ENCODE results near the gene CDK19.
A peak's percentile ranks its signal among the peaks of the same experiment; 100 is the strongest.

The CDK19 gene

DNA sequence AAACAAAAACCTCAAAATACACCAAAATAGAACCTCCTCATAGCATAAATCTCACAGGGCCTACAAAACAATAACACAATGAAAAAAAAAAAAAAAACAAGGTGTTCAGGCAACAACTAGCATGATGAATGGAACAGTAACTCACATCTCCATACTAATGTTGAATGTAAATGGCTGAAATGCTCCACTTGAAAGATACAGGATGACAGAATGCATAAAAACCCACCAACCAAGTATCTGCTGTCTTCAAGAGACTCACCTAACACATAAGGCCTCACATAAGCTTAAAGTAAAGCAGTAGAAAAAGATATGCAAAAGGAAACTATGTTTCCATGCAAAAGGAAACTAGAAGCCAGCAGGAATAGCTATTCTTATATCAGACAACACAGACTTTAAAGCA is 121.3 kb downstream of the CDK19 start:
- DNase-seq: no peak

- no peak for DNase-seq
Observed at GRCh38 chr6:110693296-110693695, 122.0 kb downstream of the CDK19 start.

DNA sequence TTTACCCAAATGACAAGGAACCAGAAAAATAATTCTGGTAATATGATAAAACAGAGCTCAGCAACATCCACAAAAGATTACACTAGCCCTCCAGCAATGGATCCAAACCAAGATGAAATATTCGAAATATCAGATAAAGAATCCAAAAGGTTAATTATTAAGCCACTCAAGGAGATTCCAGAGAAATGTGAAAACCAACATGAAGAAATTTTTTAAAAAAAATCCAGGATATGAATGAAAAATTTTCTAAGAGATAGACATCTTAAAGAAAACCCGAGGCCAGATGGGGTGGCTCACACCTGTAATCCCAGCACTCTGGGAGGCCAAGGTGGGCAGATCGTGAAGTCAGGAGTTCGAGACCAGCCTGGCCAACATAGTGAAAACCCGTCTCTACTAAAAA is 124.4 kb downstream of the CDK19 start:
- no peak for DNase-seq

- DNase-seq: no peak
Observed at GRCh38 chr6:110690106-110690654, 125.1 kb downstream of the CDK19 start.

- no peak for DNase-seq
Observed at GRCh38 chr6:110689275-110689935, 125.9 kb downstream of the CDK19 start.

DNA sequence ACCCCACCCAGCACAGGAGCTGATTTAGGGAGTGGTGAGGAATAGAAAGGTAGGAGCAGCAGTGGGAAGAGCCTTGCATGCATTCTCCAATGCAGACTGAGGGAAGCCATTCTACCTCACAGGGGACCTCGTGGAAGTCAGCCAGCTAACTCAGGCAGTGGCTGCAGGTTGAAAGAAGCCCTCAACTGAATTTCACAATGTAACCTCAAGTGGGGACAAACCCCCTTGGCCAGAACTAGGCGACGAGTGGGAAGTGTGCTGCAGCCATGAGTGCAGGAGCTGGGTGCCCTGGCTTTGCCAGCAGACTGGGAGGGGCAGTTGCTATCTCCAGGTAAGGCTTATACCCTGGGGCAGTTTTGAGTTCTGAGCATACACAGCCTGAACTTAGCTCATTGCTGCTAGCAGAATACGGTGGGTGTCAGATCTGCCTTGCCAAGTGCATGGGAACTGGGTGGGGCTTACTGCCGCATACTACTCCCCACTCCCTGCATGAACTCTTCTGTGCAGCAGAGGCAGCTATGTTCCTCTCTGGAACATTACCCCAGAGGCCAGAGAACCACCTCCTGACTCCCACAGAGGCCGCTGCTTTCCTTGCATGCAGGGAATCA is 126.5 kb downstream of the CDK19 start:
- DNase-seq: no peak

- DNase-seq: no peak
Observed at GRCh38 chr6:110687326-110687725, 127.9 kb downstream of the CDK19 start.

DNA sequence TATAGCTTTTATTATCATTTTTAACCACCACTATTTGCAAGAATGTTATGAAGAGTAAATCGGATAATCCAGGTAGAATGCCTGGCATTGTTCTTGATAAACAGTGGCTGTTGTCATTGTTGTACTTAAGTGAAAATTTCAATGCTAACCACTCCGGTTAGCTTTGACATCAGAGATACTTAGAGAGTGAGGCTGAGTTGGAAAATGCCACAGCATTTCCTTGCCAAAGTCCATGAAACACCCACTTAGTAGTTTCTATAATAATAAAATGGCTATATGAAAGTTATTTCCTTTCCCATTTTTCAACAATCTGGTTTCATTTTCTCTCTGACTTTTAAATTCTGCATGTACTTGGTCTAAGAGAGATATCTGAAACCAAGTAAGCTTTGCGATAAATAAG is 132.0 kb downstream of the CDK19 start:
- no peak for DNase-seq

DNA sequence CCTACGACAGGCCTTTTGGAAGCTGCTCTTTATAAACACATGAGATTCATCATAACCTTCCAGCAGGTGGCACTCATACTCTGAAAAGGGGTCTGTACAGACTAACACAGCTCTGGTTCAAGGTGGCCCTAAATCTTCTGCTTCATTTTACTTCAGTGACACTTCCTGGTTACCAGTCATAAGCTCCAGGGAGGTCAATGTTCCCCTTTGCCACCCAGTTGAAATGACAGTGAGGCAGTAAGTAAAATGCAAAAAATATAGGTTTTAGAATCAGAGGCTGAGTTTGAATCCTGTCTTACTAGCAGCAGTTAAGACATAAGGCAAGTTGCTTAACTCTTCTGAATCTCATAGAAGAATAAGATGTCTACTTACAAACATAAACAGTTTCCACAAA is 132.8 kb downstream of the CDK19 start:
- DNase-seq: peak; percentile 20

DNA sequence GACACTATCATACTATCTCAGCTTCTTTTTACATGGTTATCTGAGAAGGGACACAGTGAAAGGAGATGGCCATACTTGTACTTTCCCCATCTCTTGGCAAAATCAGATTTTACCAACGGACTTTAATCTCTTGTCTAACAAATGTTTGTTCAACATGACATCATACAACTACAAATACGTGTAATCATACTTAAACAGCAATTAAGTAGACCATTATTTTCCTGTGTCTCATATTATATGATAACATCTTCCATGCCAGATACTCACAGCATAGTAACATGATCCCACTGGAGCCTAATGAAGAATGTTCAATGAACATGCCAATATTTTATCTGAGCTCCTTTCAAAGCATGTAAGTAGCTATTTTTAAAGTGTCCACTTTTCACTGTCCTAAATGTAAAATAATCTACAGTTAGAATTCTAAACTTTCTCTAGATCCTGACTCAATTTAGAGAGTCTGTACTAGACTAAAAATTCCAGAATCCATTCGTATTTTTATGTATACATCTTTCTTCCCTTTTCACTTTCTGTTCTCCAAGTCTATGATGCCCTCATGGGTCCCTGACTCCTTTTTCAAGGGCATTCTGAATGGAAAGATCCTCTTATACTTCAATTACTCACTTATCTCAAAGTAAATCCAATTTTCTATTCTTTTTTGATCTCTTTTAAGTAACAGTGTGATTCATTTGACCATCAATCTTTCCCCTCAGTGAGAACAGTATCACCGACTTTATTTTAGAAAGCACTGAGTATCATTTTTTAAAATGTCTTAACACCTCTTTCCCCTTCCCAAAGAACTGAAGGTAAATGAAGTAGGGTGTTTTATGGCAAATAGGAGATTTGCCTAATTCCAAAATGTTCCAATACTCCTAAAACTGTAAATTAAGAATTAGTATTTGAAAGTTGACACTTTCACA is 133.5 kb downstream of the CDK19 start:
- no peak for DNase-seq

GRCh38 chr6:110676396-110676795 is 138.9 kb downstream of the CDK19 start:
- no peak for DNase-seq

DNA sequence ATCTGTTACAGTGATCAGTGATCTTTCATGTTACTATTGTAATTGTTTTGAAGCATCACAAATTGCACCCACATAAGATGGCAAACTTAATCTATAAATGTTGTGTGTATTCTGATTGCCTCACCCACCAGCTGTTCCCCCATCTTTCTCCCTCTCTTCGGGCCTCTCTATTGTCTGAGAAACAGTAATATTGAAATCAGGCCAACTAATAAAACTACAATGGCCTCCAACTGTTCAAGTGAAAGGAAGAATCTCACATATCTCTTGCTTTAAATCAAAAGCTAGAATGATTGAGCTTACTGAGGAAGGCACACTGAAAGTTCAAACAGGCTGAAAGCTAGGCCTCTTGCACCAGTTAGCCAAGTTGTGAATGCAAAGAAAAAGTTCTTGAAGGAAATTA is 141.2 kb downstream of the CDK19 start:
- DNase-seq: no peak

DNA sequence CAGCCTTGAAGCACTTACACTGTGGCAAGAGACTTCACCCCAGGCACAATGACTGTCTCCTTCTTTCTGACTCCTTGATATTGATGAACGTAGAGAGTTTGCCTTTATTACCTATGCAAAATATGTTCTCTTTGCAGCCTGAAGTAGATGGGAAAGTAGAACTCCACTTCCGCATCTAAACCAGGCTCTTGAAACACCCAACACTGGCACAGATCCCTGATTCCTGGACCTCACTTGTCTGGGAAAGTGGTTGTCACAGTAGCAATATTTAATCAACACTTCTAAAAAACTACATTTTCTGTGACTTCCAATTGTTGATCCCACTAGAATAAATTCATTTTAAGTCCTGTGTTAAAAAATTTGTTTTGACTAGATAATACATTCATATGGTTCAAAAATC is 143.1 kb downstream of the CDK19 start:
- DNase-seq: no peak

DNA sequence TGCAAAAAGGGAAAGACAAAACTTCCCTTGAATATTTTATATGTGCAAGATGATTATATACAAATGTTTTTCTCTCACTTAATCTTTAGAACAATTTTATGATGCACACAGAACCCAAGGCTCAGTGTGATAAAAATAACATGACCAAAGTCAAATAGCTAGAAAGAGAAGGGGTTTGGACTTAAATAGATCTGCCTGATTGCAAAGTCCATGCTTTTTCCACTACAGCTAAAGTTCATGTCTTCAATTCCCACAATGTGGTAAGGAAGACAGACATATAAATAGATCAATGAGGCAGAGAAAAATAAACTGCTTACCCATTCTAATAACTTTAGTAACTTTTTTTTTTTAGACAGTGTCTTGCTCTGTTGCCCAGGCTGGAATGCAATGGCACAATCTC is 143.8 kb downstream of the CDK19 start:
- DNase-seq: no peak

DNA sequence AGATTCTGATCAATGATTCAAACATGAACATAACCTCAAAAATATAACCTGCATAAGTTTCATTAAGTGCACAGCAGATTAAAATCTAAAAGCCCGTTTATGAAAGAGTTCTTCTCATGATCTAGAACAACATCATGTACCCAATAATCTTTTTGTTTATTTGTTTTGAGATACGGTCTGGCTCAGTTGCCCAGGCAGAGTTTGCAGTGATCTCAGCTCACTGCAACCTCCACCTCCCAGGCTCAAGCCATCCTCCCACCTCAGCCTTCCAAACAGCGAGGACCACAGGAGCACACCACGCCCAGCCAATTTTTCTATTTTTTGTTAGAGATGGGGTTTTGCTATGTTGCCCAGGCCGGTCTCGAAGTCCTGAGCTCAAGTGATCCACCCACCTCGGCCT is 149.7 kb downstream of the CDK19 start:
- no peak for DNase-seq

DNA sequence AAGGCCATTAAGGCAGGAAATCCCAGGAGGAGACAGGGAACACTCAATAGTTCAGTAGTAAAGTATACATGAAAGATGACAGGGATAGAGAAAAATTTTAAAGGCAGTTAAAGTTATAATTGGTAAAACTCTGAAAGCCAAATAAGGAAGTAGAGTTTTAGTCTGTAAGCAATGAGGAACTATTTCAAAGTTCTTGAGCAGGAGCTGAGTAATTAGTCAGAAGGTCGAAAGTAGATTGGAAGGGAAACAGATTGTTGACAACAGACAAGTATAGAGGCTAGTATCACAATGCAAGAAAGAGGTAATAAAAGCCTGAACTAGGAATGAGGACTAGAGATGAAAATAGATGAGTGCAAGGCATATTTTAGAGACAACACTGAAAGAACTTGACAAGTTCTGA is 150.3 kb downstream of the CDK19 start:
- DNase-seq: no peak

- no peak for DNase-seq
Observed at GRCh38 chr6:110662490-110663211, 152.6 kb downstream of the CDK19 start.

DNA sequence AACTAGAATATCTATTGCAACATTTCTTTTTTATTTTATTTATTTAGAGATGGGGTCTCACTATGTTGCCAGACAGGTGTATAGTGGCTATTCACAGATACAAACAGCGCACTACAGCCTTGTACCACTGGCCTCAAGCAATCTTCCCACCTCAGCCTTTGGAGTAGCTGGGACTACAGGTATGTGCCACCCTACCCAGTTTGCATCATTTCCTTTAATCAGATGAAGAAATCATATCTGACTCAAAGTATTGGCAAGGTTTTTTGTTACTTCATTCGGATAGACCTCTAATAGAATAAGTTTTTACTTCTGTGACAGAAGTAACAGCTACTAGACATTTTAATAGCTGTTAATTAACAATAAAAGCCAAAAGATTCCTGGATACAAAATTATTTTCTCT is 153.9 kb downstream of the CDK19 start:
- no peak for DNase-seq

- no peak for DNase-seq
Observed at GRCh38 chr6:110660066-110660655, 155.1 kb downstream of the CDK19 start.

DNA sequence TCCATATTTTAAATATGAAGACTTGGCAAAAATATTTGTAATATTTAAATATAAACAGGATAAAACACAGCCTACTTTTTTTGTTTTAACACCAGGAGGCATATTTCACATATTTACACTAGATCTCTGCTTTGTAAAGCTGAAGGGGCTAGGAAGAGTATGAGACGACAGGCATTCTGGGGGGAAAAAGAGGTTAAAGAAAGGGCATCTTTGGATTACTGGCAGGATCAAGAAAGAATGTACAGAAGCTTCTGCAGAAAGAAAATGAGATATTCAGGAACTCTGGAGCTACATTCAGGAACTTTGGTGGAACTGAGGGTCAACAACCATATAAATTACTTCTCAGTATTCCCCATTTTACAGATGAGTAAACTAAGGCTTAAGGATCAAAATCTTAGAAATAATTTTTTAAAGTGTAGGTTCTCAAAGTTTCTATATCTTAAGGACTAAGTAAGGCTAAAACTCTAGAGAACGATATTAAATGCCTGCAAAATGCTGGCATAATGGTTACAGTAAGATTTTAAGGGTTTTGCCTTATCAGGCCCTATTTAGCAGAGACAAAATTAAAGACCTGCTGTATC is 156.5 kb downstream of the CDK19 start:
- no peak for DNase-seq

- DNase-seq: no peak
Observed at GRCh38 chr6:110656492-110656891, 158.8 kb downstream of the CDK19 start.

- no peak for DNase-seq
Observed at GRCh38 chr6:110655821-110656220, 159.4 kb downstream of the CDK19 start.
